Measurements from ENCODE around the gene PCDHA2.
"Not testable (repeated sequence)": the region's sequence is repeated elsewhere in the genome, so short reads cannot be mapped to it uniquely, and the experiment has no call there.

Gene PCDHA2

GRCh38 chr5:140821375-140822280 is 27.0 kb downstream of the PCDHA2 start, which contains the start of gene PCDHA5:
Gene PCDHA5 (plus strand): TSS chr5:140821613.
- DNase-seq, result no peak

GRCh38 chr5:140822281-140822629 is 27.6 kb downstream of the PCDHA2 start:
- no peak for DNase-seq

DNA sequence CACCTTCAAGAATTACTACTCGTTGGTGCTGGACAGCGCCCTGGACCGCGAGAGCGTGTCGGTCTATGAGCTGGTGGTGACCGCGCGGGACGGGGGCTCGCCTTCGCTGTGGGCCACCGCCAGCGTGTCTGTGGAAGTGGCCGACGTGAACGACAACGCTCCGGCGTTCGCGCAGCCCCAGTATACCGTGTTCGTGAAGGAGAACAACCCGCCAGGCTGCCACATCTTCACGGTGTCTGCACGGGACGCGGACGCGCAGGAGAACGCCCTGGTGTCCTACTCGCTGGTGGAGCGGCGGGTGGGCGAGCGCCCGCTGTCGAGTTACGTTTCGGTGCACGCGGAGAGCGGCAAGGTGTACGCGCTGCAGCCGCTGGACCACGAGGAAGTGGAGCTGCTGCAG is 28.3 kb downstream of the PCDHA2 start:
- DNase-seq, result not testable (repeated sequence)

DNA sequence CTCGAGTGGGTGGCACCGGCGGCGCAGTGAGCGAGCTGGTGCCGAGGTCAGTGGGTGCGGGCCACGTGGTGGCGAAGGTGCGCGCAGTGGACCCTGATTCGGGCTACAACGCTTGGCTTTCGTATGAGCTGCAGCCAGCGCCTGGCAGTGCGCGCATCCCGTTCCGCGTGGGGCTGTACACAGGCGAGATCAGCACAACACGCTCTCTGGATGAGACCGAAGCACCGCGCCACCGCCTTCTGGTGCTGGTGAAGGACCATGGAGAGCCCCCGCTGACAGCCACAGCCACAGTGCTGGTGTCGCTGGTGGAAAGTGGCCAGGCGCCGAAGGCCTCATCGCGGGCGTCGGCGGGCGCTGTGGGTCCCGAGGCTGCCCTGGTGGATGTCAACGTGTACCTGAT is 28.8 kb downstream of the PCDHA2 start:
- DNase-seq, result no peak

DNA sequence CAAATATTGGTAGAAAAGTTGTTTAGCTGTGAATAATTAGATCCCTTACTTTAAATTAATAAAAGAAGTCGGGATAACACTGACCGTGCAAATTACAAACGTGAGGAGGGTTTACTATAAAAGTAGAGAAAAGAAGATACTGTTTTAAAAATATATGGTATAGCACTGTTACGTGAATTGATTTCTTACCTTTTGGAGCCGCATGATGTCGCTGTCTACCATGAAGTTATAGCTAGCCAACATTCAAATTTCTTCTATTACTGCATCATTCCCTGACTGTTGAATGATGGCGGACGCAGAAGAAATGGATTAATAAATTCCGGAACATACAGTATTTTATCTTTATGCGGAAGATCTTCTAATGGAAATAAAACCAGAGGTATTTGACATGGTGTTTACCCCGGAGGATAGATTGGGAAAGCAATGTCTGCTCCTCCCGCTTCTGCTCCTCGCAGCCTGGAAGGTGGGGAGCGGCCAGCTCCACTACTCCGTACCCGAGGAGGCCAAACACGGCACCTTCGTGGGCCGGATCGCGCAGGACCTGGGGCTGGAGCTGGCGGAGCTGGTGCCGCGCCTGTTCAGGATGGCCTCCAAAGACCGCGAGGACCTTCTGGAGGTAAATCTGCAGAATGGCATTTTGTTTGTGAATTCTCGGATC is 33.2 kb downstream of the PCDHA2 start, which contains the start of gene PCDHA6:
Gene PCDHA6 (plus strand): TSS at position 257 of the 658 bp plus-strand sequence. CDS start 132 bp downstream, at position 389.
- DNase-seq, result no peak

DNA sequence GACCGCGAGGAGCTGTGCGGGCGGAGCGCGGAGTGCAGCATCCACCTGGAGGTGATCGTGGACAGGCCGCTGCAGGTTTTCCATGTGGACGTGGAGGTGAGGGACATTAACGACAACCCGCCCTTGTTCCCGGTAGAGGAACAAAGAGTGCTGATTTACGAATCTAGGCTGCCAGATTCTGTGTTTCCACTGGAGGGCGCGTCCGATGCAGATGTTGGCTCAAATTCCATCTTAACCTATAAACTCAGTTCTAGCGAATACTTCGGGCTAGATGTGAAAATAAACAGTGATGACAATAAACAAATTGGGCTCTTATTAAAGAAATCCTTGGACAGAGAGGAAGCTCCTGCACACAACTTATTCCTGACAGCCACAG is 33.7 kb downstream of the PCDHA2 start:
- no peak for DNase-seq

GRCh38 chr5:140829511-140830501 is 35.2 kb downstream of the PCDHA2 start:
- DNase-seq, result not testable (repeated sequence)

GRCh38 chr5:140833993-140834392 is 39.3 kb downstream of the PCDHA2 start, which contains the start of gene PCDHA7:
Gene PCDHA7 (plus strand): TSS chr5:140834269. CDS start chr5:140834384, 115 bp downstream.
- DNase-seq, result no peak

DNA sequence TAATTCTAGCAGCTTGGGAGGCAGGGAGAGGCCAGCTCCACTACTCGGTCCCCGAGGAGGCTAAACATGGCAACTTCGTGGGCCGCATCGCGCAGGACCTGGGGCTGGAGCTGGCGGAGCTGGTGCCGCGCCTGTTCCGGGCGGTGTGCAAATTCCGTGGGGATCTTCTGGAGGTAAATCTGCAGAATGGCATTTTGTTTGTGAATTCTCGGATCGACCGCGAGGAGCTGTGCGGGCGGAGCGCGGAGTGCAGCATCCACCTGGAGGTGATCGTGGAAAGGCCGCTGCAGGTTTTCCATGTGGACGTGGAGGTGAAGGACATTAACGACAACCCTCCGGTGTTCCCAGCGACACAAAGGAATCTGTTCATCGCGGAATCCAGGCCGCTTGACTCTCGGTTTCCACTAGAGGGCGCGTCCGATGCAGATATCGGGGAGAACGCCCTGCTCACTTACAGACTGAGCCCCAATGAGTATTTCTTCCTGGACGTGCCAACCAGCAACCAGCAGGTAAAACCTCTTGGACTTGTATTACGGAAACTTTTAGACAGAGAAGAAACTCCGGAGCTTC is 39.9 kb downstream of the PCDHA2 start:
- not testable (repeated sequence) for DNase-seq

GRCh38 chr5:140835622-140836510 is 41.2 kb downstream of the PCDHA2 start:
- no peak for DNase-seq

DNA sequence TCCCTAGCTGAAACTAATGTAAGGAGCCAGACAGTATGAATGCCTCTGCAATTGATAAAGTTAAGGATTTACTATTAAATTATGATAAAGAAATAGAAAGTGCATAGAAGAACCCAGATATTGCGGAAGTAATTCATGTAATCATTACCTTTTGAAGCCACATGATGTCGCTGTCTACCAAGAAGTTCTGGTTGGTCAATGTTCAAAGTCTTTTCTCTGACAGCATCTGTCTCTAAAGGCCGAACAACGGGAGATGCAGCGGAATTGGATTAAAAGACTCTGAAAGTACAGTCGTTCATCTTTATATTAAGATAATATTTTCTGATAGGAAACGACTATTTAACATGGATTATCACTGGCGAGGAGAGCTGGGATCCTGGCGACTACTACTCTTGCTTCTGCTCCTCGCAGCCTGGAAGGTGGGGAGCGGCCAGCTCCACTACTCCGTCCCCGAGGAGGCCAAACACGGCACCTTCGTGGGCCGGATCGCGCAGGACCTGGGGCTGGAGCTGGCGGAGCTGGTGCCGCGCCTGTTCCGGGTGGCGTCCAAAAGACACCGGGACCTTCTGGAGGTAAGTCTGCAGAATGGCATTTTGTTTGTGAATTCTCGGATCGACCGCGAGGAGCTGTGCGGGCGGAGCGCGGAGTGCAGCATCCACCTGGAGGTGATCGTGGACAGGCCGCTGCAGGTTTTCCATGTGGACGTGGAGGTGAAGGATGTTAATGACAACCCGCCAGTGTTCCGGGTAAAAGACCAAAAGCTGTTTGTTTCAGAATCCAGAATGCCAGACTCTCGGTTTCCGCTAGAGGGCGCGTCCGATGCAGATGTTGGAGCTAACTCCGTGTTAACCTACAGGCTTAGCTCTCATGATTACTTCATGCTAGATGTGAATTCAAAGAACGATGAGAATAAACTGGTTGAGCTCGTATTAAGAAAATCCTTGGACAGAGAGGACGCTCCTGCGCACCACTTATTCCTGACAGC is 46.6 kb downstream of the PCDHA2 start, which contains the start of gene PCDHA8:
Gene PCDHA8 (plus strand): TSS at position 210 of the 985 bp plus-strand sequence. CDS start 135 bp downstream, at position 345.
- DNase-seq, result no peak

GRCh38 chr5:140842798-140843733 is 48.4 kb downstream of the PCDHA2 start:
- no peak for DNase-seq
